ENCODE data around the gene POC5.

POC5 gene, protein sequence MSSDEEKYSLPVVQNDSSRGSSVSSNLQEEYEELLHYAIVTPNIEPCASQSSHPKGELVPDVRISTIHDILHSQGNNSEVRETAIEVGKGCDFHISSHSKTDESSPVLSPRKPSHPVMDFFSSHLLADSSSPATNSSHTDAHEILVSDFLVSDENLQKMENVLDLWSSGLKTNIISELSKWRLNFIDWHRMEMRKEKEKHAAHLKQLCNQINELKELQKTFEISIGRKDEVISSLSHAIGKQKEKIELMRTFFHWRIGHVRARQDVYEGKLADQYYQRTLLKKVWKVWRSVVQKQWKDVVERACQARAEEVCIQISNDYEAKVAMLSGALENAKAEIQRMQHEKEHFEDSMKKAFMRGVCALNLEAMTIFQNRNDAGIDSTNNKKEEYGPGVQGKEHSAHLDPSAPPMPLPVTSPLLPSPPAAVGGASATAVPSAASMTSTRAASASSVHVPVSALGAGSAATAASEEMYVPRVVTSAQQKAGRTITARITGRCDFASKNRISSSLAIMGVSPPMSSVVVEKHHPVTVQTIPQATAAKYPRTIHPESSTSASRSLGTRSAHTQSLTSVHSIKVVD

DNA sequence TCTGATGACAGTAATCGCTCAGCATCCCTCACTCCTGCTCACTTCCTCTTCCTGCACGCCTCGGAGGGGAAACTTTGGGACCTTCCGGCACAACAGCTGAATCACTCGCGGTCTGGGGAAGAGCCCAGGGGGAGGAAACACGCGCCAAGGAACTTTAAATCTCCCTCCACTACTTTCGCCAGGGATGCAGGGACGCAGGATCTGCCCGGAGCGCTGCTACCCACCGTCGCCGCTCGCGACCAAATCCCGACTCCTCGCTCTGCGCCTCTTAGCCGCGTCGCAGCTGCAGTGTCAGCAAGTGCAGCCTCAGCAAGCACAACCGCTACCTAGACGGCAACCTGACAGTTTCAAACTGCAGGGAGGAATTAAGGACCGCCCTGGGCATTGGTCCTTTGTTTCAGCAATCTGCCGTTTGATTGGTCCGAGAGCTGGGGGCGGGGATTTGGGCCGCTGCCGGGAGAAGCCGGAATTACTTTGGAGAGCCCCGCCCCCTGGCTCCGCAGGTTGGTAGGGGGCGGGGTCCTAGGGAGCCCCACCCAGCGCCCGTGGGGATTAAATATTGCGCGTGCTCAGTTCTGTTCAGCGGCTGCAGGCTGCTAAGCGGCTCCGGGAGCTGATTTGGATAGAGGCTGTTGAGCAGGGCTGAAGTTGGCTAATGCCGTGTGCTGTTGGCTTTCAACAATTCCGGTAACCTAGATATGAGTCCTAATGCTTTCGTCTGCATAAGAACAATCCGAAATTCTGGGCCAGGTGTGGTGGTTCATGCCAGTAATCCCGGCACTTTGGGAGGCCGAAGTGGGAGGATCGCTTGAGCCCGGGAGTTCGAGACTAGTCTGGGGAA is at the start of gene POC5:
Gene POC5, minus strand, starts transcription at position 356 of the 841 bp plus-strand sequence. CDS start 4,500 bp downstream, outside the sequence.
- no peaks in the 10 kb centered on the region for H3K27me3 ChIP-seq (ENCODE audit: low read depth, low read length)
- peak within 1 kb of the TSS; percentile 96 for H3K4me2 ChIP-seq (ENCODE audit: low read length)
- H3K4me1 ChIP-seq (ENCODE audit: low read length) = peaks cover 7% of the 10 kb centered on the region
- H3K27ac ChIP-seq (ENCODE audit: low read length) = peak within 1 kb of the TSS; percentile 99
- H3K79me2 ChIP-seq (ENCODE audit: low read length) = peaks cover 47% of the 10 kb centered on the region
- H3K36me3 ChIP-seq (replicated peaks; ENCODE audit: low read depth, low read length) = peaks cover 9% of the 10 kb centered on the region
- TF ChIP-seq EZH2phosphoT487 (IDR thresholded peaks at IDR 0.05; ENCODE audit: low read depth) (no peak), CTCF (IDR thresholded peaks at IDR 0.05; ENCODE audit: low read depth, low read length) (no peak)
- H3K4me3 ChIP-seq (ENCODE audit: low read length) = peak within 1 kb of the TSS; percentile 99
- H4K20me1 ChIP-seq (ENCODE audit: insufficient read depth, low read length) = no peaks in the 10 kb centered on the region
- peak within 1 kb of the TSS; percentile 94 for H2AFZ ChIP-seq (ENCODE audit: low read depth, low read length)
- peak within 1 kb of the TSS; percentile 97 for H3K9ac ChIP-seq (ENCODE audit: low read length)
- H3K9me3 ChIP-seq (ENCODE audit: insufficient read depth, low read length) = no peaks in the 10 kb centered on the region

- no peaks in the 10 kb centered on the region for H4K20me1 ChIP-seq (ENCODE audit: insufficient read depth, low read length)
- no peak overlapping the region for H3K27ac ChIP-seq (ENCODE audit: low read length)
These were observed 40.9 kb upstream of the POC5 start for GRCh38 chr5:75758116-75758515.

DNA sequence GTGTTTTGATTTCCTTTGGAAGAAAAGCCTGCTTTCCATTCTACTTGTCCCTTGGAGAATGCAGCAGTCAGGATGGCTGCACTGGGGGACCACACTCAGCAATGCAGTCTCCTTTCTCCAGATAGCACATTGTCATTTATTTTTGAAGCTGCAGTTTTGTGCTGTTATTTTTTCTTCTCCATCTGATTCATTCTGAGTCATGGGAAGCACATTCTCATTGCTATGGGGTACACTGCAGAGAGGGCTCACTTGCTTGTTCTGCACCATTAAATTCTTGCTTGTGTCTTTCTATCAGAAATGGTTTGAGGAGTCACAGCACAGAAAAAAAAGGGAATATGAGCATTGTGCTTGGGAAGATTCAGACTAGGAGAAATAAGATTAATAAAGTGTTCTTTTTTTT is 39.7 kb upstream of the POC5 start:
- TF ChIP-seq CTCF (IDR thresholded peaks at IDR 0.05; ENCODE audit: low read depth, low read length) (no peak), EZH2phosphoT487 (IDR thresholded peaks at IDR 0.05; ENCODE audit: low read depth) (no peak)
- H3K4me1 ChIP-seq (ENCODE audit: low read length) = no peaks in the 10 kb centered on the region
- H3K9me3 ChIP-seq (ENCODE audit: insufficient read depth, low read length) = no peaks in the 10 kb centered on the region
- no peaks in the 10 kb centered on the region for H3K79me2 ChIP-seq (ENCODE audit: low read length)
- no peak overlapping the region for H3K4me3 ChIP-seq (ENCODE audit: low read length)
- H2AFZ ChIP-seq (ENCODE audit: low read depth, low read length) = no peak overlapping the region
- H3K9ac ChIP-seq (ENCODE audit: low read length) = no peak overlapping the region
- H3K4me2 ChIP-seq (ENCODE audit: low read length) = no peak overlapping the region
- no peaks in the 10 kb centered on the region for H3K36me3 ChIP-seq (replicated peaks; ENCODE audit: low read depth, low read length)
- H4K20me1 ChIP-seq (ENCODE audit: insufficient read depth, low read length) = no peaks in the 10 kb centered on the region
- H3K27me3 ChIP-seq (ENCODE audit: low read depth, low read length) = no peaks in the 10 kb centered on the region
- no peak overlapping the region for H3K27ac ChIP-seq (ENCODE audit: low read length)

More at GRCh38 chr5:75758116-75758515, 40.9 kb upstream of the POC5 start:
- H2AFZ ChIP-seq (ENCODE audit: low read depth, low read length) = no peak overlapping the region
- H3K9me3 ChIP-seq (ENCODE audit: insufficient read depth, low read length) = no peaks in the 10 kb centered on the region
- H3K4me1 ChIP-seq (ENCODE audit: low read length) = no peaks in the 10 kb centered on the region
- no peak overlapping the region for H3K4me2 ChIP-seq (ENCODE audit: low read length)
- TF ChIP-seq EZH2phosphoT487 (IDR thresholded peaks at IDR 0.05; ENCODE audit: low read depth) (no peak), CTCF (IDR thresholded peaks at IDR 0.05; ENCODE audit: low read depth, low read length) (no peak)
- no peaks in the 10 kb centered on the region for H3K79me2 ChIP-seq (ENCODE audit: low read length)
- no peak overlapping the region for H3K9ac ChIP-seq (ENCODE audit: low read length)
- H3K36me3 ChIP-seq (replicated peaks; ENCODE audit: low read depth, low read length) = no peaks in the 10 kb centered on the region
- H3K4me3 ChIP-seq (ENCODE audit: low read length) = no peak overlapping the region
- no peaks in the 10 kb centered on the region for H3K27me3 ChIP-seq (ENCODE audit: low read depth, low read length)

DNA sequence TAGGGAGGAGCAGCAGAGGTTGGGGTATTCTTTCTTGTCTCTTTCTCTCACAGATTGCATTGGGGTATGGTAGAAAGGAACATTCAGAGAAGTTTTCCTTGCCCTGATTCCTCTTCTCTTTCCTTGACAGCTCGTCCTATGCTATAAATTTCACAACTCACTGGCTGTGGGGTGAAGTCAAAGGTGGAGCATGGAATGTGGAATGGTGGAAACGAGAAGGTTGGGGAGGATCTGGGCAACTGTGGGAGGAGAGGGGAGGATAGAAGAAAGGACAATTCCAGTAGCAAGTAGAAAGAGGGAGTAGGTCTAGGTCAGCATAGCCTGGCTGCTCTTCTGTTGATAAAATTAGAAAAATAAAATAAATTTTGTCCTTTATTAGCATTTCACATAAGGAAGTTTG is 39.0 kb upstream of the POC5 start:
- no peaks in the 10 kb centered on the region for H3K9me3 ChIP-seq (ENCODE audit: insufficient read depth, low read length)
- H3K79me2 ChIP-seq (ENCODE audit: low read length) = no peaks in the 10 kb centered on the region
- H2AFZ ChIP-seq (ENCODE audit: low read depth, low read length) = no peak overlapping the region
- no peak for TF ChIP-seq CTCF (IDR thresholded peaks at IDR 0.05; ENCODE audit: low read depth, low read length)
- no peak for TF ChIP-seq EZH2phosphoT487 (IDR thresholded peaks at IDR 0.05; ENCODE audit: low read depth)
- no peak overlapping the region for H3K9ac ChIP-seq (ENCODE audit: low read length)
- no peak overlapping the region for H3K27ac ChIP-seq (ENCODE audit: low read length)
- H3K27me3 ChIP-seq (ENCODE audit: low read depth, low read length) = no peaks in the 10 kb centered on the region
- H3K4me2 ChIP-seq (ENCODE audit: low read length) = no peak overlapping the region
- H3K4me3 ChIP-seq (ENCODE audit: low read length) = no peak overlapping the region
- no peaks in the 10 kb centered on the region for H3K4me1 ChIP-seq (ENCODE audit: low read length)
- no peaks in the 10 kb centered on the region for H4K20me1 ChIP-seq (ENCODE audit: insufficient read depth, low read length)
- no peaks in the 10 kb centered on the region for H3K36me3 ChIP-seq (replicated peaks; ENCODE audit: low read depth, low read length)
